ENCODE measurements around the gene RCBTB2.
"Not testable (repeated sequence)": the region's sequence is repeated elsewhere in the genome, so short reads cannot be mapped to it uniquely, and the experiment has no call there.

Gene RCBTB2

GRCh38 chr13:48492096-48492440 lies 40.8 kb downstream of the RCBTB2 start:
- DNase-seq, result no peak

- no peak for DNase-seq
These were observed 41.3 kb downstream of the RCBTB2 start for GRCh38 chr13:48491423-48492095.

DNA sequence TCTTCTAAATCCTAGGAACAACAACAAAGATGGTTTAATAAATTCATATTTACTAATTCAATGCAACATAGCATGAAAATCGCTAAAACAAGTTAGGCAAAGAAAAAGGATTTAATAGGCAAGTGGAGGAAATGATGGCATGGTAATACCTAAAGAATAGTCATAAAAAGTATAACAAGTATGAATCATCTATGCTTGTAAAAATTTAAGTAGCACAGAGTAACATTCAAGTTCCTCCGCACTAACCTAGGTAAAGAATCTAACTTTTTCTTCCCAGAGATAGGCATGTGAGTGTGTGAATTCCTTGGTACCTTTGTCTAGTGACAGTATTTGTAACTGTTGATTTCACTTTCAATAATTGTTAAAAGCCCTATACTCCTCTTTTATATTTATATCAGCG lies 42.6 kb downstream of the RCBTB2 start:
- no peak for DNase-seq

GRCh38 chr13:48489666-48490065 lies 43.2 kb downstream of the RCBTB2 start:
- DNase-seq, result no peak

DNA sequence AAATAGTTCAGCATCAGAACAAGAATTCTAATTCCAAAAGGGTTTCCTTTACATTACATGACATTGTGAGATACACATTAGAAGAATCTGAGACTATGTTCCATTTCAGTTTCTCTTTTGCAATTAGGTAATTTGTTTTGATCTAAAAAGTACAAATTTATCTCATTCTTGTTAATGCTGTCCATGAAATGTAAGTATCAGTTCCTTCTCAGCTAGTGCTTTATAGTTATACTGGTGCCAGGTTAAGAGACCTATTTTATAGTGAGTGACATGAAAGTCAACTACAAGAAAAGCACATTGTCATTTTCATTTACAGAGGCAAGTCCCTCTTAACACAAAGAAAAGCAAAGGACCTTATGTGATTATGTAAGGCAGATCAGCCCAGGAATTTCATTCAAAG lies 43.9 kb downstream of the RCBTB2 start:
- no peak for DNase-seq

GRCh38 chr13:48487968-48488367 lies 44.9 kb downstream of the RCBTB2 start:
- DNase-seq, result no peak

GRCh38 chr13:48486836-48487235 lies 46.0 kb downstream of the RCBTB2 start:
- DNase-seq, result no peak

GRCh38 chr13:48486362-48486761 lies 46.5 kb downstream of the RCBTB2 start:
- DNase-seq, result no peak

- DNase-seq, result no peak
These were observed 47.4 kb downstream of the RCBTB2 start for GRCh38 chr13:48485432-48485831.

- no peak for DNase-seq
These were observed 49.3 kb downstream of the RCBTB2 start for GRCh38 chr13:48483575-48483974.

- no peak for DNase-seq
These were observed 54.5 kb downstream of the RCBTB2 start for GRCh38 chr13:48478391-48478790.

DNA sequence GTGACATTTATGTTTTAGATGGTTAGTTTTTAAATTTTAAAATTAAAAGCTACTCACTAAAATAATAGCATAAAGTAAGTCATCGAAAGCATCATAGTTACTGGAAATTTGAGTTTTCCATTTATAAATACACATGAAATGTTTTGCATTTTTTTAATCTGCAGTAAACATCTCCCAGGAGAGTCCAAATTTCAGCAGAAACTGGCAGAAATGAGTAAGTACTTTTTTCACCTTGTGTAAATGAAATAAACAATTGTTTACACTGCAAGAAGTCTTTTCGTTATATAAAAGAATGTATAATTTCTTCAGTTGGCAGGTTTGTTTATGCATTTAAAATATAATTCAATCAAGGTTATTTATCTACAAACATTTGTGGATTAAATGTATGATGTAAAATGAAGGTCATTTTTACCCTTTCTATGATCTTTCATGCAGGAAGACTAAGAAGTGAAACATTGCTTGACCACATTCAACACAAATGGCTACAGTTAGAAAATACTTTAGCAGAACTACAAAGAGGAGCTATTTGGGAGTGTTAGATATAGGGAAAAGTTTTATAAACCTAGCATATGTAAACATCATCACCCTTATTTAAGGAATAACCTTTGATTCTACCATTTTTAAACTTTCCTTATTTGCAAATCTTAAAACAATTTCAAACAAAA lies 55.6 kb downstream of the RCBTB2 start:
- DNase-seq, result no peak

GRCh38 chr13:48476686-48477085 lies 56.2 kb downstream of the RCBTB2 start:
- no peak for DNase-seq

DNA sequence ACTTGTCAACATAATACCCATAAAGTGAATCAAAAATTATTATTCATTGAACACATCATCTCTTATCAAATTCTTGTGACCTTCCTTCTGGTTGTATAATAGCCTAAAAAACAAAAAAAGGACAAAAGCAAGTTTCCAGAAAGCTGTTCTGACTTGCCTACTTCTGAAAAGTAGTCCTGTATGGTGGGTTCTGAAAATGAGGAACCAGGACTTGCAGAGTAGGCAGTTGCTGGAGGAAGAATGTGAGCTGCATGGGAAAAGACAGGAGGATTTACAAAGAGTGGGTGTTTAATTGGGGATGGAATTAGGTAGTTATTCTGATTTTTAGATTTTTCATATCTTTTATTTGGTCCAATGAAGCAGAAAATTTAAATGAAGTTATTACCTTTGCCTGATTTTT lies 56.7 kb downstream of the RCBTB2 start:
- DNase-seq, result no peak

DNA sequence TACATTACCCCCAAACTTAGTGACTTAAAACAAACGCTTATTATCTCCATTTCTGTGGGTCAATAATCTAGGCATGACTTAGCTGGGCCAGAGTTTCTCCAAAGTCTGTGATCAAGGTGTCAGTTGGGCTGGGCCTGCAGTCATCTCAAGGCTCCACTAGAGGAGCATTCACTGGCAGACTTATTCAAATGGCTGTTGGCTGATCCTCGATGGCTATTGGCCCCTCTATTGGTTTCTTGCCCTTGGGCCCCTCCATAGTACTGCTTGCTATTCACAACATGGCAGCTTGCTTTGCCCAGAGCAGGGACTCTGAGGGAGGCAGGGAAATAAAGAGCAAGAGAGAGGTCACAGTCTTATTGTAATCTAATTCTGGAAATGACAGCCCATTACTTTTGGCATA lies 57.6 kb downstream of the RCBTB2 start:
- no peak for DNase-seq

DNA sequence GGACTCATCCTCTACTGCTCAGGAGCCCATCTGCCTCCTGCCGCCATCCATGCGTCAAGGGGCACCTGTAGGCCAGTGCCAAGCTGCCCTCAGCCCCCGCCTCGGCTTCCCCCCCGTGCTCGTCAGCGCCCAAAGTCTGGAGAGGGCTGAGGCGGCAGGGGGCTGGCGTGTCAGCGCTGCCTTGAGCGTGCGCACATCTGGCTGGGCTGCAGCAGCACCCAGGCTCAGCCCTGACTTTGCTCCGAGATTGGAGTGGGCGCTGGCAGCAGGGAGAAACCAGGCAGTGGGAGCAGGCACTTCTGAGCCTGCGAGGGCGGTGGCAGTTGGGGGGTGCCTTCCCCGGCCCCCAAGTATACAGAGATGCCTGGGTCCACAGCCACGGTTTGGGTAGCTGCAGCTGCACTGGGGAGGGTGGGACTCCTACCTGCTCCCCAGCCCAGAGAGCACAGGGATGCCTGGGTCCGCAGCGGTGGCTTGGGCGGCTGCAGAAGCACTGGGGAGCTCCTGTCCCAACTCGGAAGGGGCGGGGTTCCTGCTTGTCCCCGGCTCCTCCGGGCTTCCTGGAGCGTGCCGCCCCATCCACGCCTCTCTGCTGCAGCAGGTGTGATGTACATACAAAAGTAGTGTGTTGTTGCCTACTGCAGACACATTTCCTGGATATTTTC lies 75.2 kb downstream of the RCBTB2 start:
- no peak for DNase-seq

GRCh38 chr13:48456546-48456945 lies 76.3 kb downstream of the RCBTB2 start:
- DNase-seq, result no peak

DNA sequence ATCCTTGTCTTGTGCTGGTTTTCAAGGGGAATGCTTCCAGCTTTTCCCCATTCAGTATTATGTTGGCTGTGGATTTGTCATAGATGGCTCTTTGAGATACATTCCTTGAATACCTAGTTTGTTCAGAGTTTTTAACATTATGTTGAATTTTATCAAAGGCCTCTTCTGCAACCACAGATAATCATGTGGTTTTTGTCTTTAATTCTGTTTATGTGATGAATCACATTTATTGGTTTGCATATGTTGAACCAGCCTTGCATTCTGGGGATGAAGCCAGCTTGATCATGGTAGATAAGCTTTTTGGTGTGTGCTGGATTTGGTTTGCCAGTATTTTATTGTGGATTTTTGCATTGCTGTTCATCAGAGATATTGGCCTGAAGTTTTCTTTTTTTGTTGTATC lies 81.7 kb downstream of the RCBTB2 start:
- DNase-seq, result not testable (repeated sequence)

- no peak for DNase-seq
These were observed 83.2 kb downstream of the RCBTB2 start for GRCh38 chr13:48449656-48450055.

DNA sequence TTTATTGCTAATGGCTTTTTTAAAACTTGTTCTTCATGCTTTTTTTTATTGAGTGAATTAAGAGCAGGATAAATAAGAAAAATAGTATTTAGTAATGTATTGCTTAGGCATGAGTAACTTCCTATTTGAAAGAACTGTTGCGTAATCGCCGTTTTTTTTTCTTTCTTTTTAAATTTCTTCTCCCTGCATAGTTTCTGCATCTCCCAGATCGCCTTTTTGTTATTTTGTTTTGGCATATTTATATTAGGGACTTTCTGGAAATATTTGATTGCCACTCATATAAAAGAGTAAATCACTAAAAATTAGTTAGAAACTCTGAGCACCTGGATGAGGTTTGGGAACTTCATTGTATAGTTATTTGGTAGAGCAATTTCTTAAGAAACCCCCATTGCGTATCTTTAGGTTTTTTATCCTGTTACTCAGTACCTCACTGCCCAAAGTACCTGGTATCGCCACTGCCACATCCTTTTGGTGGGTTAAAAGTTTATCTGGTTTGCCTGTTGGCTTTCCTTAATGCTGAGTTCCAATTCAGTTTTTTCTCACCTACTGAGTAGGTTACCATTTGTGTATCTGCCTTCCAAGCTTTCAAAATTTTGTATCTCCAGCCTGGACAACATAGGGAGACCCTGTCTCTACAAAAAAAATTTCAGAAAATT lies 83.8 kb downstream of the RCBTB2 start:
- no peak for DNase-seq

DNA sequence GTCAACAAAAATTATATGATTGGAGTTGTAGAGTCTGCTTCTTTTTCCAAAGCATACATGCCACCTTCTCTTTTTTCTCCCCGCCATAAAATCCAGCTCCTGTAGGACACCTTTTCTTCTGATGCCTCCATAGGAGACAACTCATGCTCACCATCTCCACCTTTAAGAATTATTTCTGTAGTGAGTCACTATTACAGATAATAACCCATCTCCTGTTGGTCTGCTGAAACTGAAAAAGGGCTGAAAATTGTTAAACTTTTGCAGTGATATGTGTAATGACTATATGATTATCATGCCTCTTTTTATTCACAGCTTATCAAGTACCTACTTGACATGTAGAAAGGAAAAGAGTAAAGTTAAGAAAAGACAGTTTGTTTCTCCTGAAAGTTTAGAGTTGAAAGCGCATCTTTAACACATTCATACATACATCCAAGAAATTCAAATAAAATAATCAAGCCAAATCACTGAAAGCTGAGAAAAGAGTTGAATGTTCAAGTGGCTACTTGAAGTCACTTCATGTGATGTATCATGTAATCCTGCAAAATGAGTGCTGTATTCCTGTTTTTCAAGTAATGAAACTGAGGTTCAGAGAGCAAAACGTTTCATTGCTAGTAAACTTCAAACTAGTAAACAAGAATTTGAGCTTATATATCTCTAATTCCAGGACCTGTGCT lies 84.5 kb downstream of the RCBTB2 start:
- no peak for DNase-seq

DNA sequence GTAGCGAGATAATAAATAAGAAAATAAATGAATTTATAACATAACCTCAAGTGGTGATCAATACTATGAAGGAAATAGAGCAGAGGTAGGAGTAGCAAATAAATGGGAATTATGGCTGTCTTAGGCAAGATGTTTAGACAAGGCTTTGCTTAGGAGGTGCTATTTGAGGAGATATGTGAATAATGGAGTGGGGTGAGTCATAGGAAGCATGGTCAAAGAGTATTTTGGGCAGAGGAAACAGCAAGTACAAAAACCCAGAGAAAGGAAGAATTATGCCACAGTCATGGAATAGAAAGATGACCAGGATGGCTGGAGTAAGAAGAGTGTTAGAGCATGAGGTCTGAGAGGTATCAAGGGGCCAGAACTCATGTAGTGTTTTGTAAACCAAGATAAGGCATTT lies 86.4 kb downstream of the RCBTB2 start:
- no peak for DNase-seq

GRCh38 chr13:48443442-48444208 lies 89.3 kb downstream of the RCBTB2 start:
- no peak for DNase-seq
